GM12875 (cell line): Measurements from ENCODE around the gene GINS1.
"Not testable (repeated sequence)": the region's sequence is repeated elsewhere in the genome, so short reads cannot be mapped to it uniquely, and the experiment has no call there.

Source experiments
- H3K4me3 ChIP-seq: one replicate; pipeline ENCODE4 v1.5.1; 2011; ENCODE audit warnings: low read depth, low read length, control low read depth
- CTCF ChIP-seq: IDR thresholded peaks from 2 replicates; pipeline ENCODE4 v1.5.1; 2011; ENCODE audit warnings: low read depth, mild to moderate bottlenecking, control low read depth, inconsistent platforms, low read length, moderate library complexity, borderline replicate concordance; ENCODE audit not compliant: insufficient read depth

The GINS1 gene

DNA sequence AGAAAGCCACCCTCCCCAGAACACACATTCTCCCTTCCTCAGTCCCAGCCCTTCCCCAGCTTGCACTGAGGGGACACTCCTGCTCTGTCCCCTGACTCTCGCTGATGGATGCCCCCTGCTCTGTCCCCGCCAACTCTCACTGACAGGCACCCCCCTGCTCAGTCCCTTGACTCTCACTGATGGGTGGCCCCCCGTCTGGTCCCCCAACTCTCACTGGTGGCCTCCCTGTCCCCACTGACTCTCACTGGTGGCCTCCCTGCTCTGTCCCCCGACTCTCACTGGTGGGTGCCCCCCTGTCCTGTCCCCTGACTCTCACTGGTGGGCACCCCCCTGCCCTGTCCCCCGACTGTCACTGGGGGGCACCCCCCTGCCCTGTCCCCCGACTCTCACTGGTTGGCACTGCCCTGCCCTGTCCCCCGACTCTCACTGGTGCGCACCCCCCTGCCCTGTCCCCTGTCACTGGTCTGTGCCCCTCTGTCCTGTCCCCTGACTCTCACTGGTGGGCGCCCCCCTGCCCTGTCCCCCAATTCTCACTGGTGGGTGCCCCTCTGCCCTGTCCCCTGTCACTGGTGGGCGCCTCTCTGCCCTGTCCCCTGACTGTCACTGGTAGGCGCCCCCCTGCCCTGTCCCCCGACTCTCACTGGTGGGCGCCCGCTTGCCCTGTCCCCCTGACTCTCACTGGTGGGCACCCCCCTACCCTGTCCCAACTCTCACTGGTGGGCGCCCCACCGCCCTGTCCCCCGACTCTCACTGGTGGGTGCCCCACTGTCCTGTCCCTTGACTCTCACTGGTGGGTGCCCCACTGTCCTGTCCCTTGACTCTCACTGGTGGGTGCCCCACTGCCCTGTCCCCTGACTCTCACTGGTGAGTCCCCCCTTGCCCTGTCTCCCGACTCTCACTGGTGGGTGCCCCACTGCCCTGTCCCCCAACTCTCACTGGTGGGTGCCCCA lies 60.9 kb downstream of the GINS1 start:
- no peak overlapping the region for H3K4me3 ChIP-seq
- no peak for TF ChIP-seq CTCF

DNA sequence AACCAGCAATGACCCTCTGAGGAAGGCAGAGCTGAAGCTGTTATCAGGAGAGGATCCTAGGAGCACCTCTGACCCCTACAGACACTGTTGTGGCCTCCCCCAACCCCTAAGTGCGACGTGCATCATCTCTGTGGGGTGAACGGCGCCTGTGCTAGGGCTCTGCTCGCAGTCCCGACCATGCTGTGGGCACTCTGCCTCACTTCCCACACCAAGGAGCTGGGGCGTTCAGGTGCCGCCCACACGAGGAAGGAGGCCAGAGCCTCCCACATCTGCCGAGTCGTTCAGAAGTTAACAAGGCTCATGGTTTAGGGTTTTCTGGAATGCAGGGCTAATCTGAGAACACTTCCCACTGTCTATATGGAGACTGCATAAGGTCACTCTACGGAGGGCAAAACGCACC lies 62.1 kb downstream of the GINS1 start:
- H3K4me3 ChIP-seq, result no peak overlapping the region
- no peak for TF ChIP-seq CTCF

GRCh38 chr20:25470045-25470444 lies 62.6 kb downstream of the GINS1 start:
- peak; percentile 77 for TF ChIP-seq CTCF
- H3K4me3 ChIP-seq, result no peak overlapping the region

DNA sequence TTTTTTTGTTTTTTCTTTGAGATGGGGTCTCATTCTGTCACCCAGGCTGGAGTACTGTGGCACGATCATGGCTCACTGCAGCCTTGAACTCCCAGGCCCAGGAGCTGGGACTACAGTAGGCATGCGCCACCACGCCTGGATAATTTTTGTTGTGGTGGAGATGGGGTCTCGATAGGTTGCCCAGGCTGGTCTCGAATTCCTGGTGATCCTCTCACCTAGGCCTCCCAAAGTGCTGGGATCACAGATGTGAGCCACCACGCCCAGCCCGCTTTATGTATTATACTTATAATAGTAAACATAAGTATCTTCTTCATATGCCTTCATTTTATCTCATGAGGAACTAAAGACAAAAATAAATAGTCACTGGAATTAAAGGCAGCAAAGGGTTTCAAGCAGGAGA lies 63.5 kb downstream of the GINS1 start:
- TF ChIP-seq CTCF, result no peak
- no peak overlapping the region for H3K4me3 ChIP-seq

DNA sequence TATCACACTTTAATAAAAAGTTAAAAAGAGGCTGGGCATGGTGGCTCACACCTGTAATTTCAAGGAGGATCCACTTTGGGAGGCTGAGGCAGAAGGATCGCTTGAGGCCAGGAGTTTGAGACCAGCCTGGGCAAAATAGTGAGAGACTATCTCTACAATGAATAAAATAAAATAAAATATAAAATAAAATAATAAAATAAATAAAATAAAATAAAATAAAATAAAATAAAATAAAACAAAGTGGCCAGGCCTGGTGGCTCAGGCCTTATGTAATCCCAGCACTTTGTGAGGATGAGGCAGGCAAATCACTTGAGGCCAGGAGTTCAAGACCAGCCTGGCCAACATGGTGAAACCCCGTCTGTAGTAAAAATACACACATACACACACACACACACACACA lies 65.8 kb downstream of the GINS1 start:
- H3K4me3 ChIP-seq, result not testable (repeated sequence)

GRCh38 chr20:25476106-25477013 lies 68.9 kb downstream of the GINS1 start:
- H3K4me3 ChIP-seq, result no peak overlapping the region
- TF ChIP-seq CTCF, result no peak

- no peak overlapping the region for H3K4me3 ChIP-seq
- TF ChIP-seq CTCF, result no peak
These were observed 69.8 kb downstream of the GINS1 start for GRCh38 chr20:25477014-25477882.
